Epithelial cell of prostate (primary cell): ENCODE results near the gene ATP2B3.

Experiments used
- DNase-seq: peaks from one replicate; pipeline ENCODE4 v3.0.0-alpha.2; 2011; ENCODE audit warnings: low read depth, low spot score
- H3K27ac ChIP-seq: fragments of 450-650 bp; 2 replicates; pipeline ENCODE4 v1.5.1; 2017; ENCODE audit warnings: mild to moderate bottlenecking

ATP2B3 gene

DNA sequence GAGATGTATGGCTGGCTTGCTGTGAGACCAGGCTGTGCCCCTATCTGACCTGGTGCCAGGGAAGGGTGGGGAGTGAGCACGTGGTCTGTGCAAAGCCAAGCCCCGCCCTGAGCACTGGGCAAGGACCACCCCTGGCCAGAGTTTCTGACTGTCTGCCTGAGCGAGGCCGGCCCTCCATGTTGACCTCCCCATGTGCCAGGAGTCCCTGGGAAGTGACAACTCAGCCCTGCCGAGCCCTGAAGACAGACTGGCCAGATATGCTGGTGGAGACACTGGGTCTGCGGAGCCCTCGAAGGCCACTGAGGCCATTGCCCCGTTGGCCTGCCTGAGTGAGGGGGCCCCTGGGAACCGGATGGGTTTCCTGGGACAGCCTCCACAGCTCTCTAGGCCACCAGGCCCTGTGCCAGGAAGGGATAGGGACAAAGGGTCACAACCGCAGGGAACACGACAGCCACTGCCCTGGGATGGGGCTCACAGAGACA, 29.8 kb upstream of the ATP2B3 start:
- no peak for DNase-seq
- no peak overlapping the region for H3K27ac ChIP-seq

DNA sequence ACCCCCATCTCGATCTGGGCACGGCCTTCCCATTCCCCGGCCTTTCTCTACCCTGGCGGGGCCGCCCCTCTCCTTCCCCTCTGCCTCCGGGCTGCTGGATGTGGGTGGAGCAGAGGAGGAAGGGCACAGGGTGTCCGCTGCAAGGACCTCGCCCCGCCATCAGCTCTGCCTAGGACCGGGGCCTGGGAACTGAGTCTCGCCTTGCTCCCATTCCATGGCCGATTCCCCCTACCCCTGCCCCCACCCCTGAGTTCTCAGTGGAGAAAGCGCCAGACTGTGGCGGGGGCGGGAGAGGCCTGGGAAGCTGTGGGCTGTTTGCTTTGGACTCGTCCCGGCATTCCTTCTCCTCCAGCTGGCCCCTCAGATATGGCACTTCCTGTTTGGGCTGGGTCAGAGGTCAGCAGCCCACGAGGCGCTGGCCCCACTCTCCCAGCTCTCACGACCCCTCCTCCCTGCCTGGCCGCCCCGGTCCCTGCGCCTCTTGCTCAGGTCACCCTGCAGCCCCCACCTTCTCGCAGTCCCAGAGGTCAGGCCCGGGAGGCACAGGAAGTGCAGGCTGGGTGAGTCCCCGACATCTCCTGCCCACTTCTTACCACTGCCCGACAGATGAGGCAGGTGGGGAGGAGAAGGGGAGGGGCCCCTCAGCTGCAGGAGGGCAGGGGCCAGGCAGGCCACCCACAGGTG, 29.1 kb upstream of the ATP2B3 start:
- no peak for DNase-seq
- no peak overlapping the region for H3K27ac ChIP-seq

DNA sequence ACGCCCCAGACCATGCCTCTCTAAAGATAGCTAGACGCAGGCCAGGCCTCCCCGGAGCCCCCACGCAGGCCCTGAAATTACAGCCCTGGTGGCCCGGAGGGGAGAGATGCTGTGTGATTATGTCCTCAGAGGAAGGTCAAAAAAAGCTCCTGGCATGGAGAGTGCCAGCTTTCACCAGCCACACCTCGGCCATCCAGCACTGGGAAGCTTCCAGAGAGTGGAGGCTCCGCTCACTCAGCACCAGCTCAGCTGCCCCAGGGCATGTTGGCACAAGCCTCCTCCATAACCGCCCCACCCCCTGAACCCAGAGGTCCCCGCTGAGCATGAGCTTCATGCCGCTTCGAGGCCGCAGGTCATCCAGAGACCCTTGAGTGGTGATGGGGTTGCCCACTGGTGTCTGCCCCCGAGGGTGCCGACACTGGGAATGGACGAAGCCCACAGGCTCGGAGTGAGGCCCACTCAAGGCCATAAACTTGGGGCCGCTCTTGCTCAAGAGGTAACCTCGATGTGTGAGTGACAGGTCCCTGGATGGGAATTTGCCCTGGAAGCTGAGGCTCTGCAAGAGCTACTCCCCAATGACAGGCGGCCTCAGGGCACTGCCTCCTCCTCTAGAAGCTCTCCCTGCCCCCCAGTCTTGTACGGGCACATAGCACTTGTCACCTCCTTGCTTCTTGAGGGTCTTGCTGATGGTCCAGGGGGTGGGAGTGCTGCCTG, 27.1 kb upstream of the ATP2B3 start:
- no peak overlapping the region for H3K27ac ChIP-seq
- no peak for DNase-seq

DNA sequence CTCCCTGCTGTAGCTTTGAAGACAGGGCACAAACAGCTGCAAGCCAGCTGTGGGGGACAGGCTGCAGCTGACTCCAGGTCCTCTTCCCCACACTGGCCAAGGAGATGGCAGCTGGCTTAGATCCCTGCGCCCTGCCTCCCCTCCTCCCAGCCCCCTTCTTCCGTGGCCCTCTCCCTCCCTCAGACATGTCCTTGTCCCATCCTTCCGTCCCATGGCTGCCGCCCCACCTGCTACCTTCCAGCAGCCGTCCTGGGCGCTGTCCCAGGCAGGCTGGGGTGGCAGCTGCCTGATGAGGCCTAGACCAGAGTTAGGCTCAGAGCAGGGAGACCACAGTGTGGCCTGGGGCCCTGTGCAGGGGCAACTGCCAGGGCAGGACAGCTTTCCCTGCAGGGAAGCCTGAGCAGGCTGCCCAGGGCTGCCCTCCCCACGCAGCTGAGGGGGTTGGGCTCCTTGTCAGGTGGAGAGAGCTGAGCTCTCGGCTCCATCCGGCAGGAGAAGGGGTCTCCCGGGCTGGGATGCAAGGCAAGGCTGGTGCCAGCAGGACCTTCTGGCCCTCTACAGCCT, 26.0 kb upstream of the ATP2B3 start:
- DNase-seq: no peak
- no peak overlapping the region for H3K27ac ChIP-seq

DNA sequence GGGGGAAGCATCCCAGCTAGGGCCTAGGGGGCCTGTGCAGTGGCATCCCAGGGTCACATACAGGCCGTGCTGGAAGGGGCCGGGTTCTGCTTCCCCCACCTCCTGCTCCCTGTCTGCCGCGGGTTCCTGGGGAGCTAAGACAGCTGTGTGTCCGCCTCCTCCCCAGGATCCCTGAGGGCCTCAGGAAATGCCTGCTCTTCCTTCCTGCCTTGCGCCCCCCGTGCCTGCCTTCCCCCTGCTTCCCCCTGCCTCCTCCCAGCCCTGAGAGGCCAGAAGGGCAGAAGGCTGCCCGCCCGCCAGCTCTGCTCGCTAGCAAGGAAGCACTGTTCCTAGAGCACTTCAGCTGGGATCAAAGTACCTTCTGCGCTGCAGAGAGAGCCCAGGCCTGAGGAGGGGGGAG, 25.5 kb upstream of the ATP2B3 start:
- DNase-seq: no peak
- no peak overlapping the region for H3K27ac ChIP-seq

DNA sequence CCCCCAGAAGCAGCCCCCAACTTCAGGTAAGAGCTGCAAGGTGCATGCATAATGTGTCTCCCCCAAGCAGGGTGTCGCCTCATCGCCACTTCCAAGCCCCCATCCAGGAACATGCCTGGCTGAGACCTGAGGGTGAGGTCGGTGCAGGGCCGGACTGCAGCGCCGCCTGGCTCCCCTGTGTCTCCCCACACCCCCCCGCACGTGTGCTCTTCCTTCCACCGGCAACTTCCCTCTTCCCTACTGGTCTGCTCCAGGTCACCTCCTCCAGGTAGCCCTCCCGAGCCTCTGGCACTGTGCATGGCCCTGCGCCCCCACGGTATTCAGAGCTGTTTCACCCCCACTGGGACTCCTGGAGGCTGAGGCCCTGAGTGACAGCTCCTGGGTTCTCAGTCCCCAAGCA, 24.9 kb upstream of the ATP2B3 start:
- DNase-seq: no peak
- H3K27ac ChIP-seq: no peak overlapping the region

DNA sequence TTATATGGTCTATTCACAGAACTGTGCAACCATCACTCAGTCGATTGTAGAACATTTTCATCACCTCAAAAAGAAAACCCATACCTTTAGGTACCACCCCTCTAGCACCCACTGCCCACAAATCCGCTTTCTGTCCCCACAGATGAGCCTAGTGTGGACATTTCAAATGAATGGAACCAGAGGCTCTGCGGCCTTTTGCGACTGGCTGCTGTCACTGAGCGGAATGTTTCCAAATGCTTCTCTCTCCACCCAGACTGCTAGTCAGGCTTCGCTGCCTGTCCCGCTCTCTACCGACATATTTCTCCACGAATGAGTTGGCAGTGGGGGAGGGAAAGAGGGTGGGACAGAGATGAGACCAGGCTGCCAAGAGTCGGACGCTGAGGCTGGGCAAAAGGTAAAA, 24.4 kb upstream of the ATP2B3 start:
- DNase-seq: no peak
- no peak overlapping the region for H3K27ac ChIP-seq

DNA sequence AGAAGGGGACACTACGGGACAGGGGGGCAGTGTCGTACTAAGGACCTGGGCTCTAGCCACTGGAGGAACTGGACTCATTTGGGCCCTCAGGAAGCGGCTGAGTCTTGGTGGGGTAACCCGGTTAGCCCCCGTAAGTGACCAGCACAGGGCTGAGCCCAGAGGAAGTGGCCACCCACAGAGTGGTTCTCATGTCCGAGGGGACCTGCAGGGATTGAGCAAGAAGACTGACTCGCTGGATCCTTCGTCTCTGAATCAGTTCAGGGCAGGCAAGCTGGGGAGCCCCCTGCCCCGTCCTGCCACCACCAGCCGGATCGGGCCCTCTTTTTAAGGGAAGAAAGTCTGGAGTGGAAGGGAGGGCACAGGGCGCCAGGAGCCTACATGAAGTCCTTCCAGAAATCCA, 23.4 kb upstream of the ATP2B3 start:
- no peak overlapping the region for H3K27ac ChIP-seq
- no peak for DNase-seq

DNA sequence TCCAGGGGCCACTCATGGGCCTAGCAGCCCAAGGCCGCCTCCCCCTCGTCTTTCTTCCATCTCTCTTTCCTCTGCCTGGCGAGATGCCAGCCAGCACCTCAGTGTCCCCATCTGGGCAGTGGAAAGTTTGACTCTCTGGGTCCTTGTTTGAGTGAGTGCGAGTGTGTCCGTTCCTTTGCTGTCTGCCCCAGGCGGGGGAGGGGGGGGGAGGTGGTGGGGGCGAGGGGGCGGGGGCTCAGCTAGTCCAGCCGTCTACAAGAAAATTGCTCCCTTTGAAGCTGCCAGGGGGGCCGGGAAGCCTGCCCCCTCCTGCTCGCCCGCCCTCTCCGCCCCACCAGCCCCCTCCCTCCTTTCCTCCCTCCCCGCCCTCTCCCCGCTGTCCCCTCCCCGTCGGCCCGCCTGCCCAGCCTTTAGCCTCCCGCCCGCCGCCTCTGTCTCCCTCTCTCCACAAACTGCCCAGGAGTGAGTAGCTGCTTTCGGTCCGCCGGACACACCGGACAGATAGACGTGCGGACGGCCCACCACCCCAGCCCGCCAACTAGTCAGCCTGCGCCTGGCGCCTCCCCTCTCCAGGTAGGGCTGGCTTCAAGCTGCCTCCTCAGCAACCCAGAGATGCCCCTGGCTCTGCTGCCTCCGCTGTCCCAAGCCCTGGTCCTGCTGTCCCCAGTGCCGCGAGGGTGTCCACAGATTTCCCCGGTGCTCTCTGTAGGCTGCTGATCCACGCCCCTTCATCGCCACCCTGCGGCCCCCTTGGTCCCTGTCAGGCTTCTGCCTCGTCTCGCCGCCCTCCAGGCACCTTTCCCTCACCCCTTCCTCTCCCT, 22.7 kb upstream of the ATP2B3 start, which contains the start of gene BGN:
BGN (plus strand) TSS at position 440 of the 821 bp plus-strand sequence. CDS start 9,652 bp downstream, outside the sequence.
- H3K27ac ChIP-seq: no peak within 1 kb of the TSS
- DNase-seq: no peak

DNA sequence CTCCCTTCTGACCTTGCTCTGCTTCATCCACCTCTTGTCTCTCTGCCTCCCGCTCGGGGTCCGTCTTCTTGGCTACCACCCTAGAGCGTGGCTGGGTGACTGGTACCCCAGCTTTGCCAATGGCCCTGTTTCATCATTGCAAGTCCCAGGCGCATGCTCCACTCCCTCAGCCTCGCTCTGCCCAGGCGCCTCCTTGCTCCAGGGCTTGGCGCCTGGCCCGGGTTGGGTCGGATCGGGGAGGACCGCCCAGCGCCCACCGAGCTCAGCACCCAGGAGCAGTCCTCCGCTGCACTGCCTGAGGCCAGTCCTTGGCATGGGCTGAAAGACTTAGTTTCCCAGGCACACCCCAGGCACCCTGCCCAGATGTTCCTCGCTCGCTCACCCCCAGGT, 22.1 kb upstream of the ATP2B3 start:
- no peak for DNase-seq
- H3K27ac ChIP-seq: no peak overlapping the region

DNA sequence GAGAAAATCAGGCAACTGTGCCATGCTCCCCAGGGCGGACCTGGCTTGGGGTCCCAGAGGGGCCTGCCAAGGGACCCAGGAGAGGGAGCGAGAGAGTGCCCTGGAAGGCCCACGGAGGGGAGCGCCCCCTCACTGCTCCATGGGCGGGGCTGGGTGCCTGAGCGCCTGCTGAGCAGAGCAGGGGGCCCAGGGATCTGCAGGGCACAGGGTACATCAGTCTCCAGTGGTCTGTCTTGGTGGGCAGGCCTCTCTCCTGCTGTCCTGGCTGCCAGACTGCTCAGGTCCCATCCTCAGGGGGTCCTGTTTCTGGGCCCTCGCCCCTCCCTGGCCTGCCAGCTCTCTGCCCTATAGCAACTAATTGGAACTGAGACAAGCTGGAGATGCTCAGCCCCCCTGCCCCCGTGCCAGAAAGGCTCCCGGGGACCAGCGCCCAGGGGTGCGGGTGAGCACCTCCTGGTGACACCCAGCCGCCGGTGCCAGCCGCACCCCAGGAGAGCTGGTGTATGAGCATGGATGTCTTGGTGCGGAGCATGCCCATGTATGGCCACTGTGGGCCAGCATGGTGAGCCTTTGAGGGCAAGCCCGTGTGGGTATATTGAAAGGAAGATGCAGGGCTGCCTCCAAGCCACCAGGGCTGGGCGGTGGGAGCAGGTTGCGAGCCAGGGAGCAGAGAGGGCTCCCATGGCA, 21.4 kb upstream of the ATP2B3 start:
- DNase-seq: no peak
- H3K27ac ChIP-seq: no peak overlapping the region

DNA sequence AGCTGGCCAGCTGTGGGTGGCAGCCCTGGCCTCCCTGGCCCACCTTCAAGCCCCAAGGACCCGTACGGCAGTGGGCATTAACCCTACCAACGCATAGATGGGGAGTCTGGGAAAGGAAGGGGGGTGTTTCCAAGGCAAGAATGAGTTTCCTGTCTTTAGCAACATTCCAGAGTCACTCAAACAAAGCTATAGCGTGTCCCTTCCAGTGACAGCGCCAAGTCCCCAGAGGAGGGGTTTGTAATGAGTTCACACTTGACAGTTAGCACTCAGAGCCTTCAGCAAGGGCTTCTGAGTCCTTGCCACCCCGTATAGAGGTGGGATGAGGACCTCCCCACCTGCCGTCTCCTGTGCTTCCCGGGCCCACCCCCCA, 20.9 kb upstream of the ATP2B3 start:
- DNase-seq: no peak
- H3K27ac ChIP-seq: no peak overlapping the region

DNA sequence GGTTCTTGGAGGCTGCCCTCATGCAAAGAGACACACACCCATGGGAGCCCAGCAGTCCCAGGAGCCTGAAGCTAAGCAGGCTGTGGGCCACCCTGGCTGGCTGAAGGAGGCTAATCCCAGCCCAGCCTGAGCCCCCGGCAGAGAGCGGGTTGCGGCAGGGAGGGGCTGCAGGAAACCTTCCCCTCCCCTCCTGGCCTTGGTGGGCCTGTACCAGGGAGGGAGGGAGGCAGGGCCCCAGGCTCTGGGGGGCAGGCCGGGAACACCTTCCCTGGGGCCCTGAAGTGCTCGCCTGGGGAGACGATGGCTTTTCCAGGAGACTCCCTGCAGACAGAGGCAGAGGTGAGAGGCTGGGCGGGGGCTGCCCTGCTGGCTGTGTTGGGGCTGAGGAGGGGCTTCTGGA, 19.0 kb upstream of the ATP2B3 start:
- no peak overlapping the region for H3K27ac ChIP-seq
- no peak for DNase-seq

DNA sequence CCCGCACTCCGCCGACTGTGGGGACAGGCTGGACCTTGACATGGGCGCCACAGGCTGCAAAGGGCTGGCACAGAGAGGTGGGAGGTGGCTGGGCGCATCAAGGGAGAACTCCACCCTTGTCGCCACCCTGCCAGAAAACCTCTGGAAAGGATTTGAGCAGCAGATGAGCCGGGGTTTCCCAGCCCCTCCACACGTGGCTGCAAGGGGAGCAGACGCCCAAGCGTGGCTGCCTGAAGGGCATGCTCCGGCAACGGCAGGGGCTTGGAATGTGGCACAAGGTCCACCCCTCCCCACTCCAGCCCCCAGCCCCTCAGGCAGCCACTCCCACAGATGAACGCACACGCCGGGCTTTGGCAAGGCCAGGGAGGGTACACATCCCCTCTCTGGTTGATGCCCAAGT, 18.1 kb upstream of the ATP2B3 start:
- no peak overlapping the region for H3K27ac ChIP-seq

DNA sequence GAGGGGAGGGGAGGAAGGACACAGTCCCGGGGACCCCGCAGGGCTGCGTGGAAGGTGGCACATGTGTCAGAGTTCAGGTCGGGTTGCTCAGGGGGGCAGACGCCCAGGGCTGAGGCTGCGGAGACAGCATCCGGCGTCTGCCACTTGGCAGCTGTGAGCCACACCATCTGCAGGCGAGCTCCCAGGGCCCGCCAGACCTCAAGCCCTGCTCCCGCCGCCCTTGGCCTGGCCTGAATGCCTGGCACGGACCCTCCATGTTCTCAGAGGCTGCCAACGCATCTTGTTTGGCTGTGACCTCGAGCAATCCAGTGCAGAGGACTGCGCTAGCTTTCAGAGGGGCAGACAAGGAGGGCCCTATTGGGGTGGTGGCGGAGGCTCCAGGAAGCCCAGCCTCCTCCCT, 17.6 kb upstream of the ATP2B3 start:
- H3K27ac ChIP-seq: no peak overlapping the region
- DNase-seq: no peak

More for the DNA sequence above, 18.1 kb upstream of the ATP2B3 start:
- DNase-seq: no peak

DNA sequence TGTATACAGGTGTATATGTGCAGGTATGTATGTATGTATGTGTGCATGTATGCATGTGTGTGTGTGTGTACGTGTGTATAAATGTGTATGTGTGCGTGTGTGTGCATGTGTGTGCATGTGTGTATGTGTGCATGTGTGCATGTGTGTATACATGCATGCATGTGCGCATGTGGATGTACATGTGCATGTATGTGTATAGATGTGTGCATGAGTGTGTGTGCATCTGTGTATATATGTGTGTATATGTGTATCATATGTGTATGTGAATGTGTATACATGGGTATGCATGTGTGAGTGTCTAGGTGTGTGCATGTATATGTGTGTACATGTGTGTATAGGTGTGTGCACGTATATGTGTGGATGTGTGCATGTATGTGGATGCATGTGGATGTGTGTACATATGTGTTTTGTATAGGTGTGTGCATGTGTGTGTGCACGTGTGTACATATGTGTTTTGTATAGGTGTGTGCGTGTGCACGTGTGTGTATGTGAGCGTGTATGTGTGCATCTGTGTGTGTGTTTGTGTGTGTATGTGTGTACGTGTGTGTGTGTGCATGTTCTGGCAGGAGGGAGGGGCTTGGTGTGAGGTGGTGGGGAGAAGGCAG, 16.7 kb upstream of the ATP2B3 start:
- H3K27ac ChIP-seq: no peak overlapping the region
- no peak for DNase-seq

DNA sequence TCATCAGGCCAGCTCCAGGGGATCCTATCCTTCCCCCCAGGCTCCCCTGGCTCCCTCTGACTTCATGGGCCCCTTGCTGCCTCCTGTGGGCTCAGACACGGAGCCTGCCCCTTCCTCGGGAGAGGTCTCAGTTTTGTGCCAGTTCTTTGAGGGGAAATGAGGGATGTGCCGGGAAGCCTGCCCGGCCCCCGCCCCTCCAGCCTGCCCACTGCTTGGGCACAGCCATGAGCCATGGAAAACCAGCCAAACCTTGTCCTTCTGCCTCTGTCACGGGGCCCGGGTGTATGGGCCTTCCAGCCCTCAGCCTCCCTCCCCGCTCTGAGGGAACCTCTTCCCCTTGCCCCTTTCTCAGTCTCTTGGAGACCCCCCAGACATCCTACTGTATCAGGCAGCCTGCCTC, 15.9 kb upstream of the ATP2B3 start:
- H3K27ac ChIP-seq: no peak overlapping the region
- DNase-seq: no peak

DNA sequence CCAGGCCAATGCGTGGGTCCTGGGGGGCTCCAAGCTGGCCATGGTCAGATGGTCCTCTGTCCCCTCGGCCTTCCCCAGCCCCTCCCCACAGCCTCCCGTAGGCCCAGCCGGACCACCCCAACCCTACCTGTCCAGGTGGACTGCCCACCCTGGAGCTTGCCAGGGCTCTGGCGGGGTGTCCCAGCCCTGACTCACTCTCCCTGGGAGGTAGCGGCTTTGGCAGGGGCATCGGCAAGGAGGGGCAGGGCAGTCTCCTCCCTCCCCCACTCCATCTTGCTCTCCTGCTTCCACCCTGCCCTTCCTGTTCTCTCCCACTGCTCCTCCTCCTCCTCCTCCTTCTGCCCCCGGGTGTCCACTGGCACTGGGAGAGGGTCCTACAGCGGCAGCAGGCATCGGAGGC, 15.3 kb upstream of the ATP2B3 start:
- no peak for DNase-seq
- H3K27ac ChIP-seq: no peak overlapping the region

DNA sequence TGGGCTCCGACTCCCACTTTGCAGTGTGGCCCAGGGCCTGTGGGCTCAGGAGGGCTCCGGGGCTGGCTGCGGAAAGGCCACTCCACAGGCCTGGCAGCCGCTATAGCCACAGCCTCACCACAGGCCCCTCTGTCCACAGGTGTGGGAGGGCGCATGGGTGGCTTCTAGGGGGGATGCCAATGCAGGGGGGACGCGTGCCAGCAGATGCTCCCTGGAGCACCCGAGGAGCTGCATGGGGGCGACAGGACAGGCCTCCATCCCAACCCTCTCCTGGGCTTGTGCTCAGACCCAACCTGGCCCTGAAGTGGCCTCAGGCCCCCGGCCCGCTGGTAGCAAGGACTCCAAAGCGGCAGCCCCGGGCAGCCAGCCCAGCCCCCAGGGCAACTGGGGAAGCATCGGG, 14.6 kb upstream of the ATP2B3 start:
- H3K27ac ChIP-seq: no peak overlapping the region
- DNase-seq: no peak
